WTC11 (cell line): ENCODE data around the gene PURB. TPM values are rescaled to one million over a fixed set of nuclear protein-coding genes. Genes with fewer than 3 reads are reported as not detected.

Experiments used
- ATAC-seq: fragments of 200-7000 bp; cut with Tn5 transposase; 2 replicates; pipeline ENCODE4 v1.10.0; 2021; ENCODE audit warnings: mild to moderate bottlenecking, moderate library complexity
- CTCF ChIA-PET: fragments of 300-600 bp; sonication (Branson Sonifier 250); formaldehyde crosslinking; loops from one replicate; lab custom pipeline; 2021; ENCODE audit warnings: antibody characterized with exemption; lab: Charles Lee
- POLR2A ChIA-PET: fragments of 350-600 bp; sonication (Branson Sonifier 250); formaldehyde crosslinking; loops from one replicate; lab custom pipeline; 2021; ENCODE audit warnings: antibody characterized with exemption; lab: Charles Lee
- DNase-seq: peaks from one replicate; pipeline ENCODE4 v3.0.0; 2021; ENCODE audit warnings: low spot score
- H3K27ac Mint-ChIP-seq: 2 replicates; pipeline ENCODE4 v1.8.0; 2021; ENCODE audit warnings: mixed read lengths
- H3K27me3 Mint-ChIP-seq: 2 replicates; pipeline ENCODE4 v1.8.0; 2021; ENCODE audit warnings: low read depth, mild to moderate bottlenecking, moderate library complexity, mixed read lengths
- H3K36me3 Mint-ChIP-seq: 2 replicates; pipeline ENCODE4 v1.8.0; 2021; ENCODE audit warnings: mixed read lengths
- H3K4me1 Mint-ChIP-seq: 2 replicates; pipeline ENCODE4 v1.8.0; 2022; ENCODE audit warnings: mixed read lengths
- H3K4me3 Mint-ChIP-seq: 2 replicates; pipeline ENCODE4 v1.8.0; 2021; ENCODE audit warnings: mild to moderate bottlenecking, moderate library complexity, mixed read lengths
- H3K9me3 Mint-ChIP-seq: 2 replicates; pipeline ENCODE4 v1.8.0; 2021; ENCODE audit warnings: mixed read lengths
- ATF3 ChIP-seq: sonication (generic); formaldehyde crosslinking; conservative IDR thresholded peaks from 2 replicates; pipeline ENCODE4 v1.8.1; 2022; ENCODE audit warnings: mild to moderate bottlenecking, missing genetic modification reagents
- ATF6 ChIP-seq: sonication (generic); formaldehyde crosslinking; IDR thresholded peaks from 2 replicates; pipeline ENCODE4 v1.8.1; 2023; ENCODE audit warnings: mild to moderate bottlenecking, missing genetic modification reagents
- CDX4 ChIP-seq: fragments of 250-450 bp; sonication (Bioruptor Pico); IDR thresholded peaks from 2 replicates; pipeline ENCODE4 v1.9.0; 2021; ENCODE audit warnings: moderate library complexity, mild to moderate bottlenecking, inconsistent platforms, borderline replicate concordance
- E2F4 ChIP-seq: sonication (generic); formaldehyde crosslinking; IDR thresholded peaks from 2 replicates; pipeline ENCODE4 v1.8.1; 2022; ENCODE audit warnings: low read depth, mild to moderate bottlenecking, moderate library complexity, missing genetic modification reagents, borderline replicate concordance
- E2F5 ChIP-seq: sonication (generic); formaldehyde crosslinking; IDR thresholded peaks from 2 replicates; pipeline ENCODE4 v1.8.1; 2022; ENCODE audit warnings: mild to moderate bottlenecking, moderate library complexity, missing genetic modification reagents
- ELF4 ChIP-seq: sonication (generic); formaldehyde crosslinking; IDR thresholded peaks from 2 replicates; pipeline ENCODE4 v1.8.1; 2022; ENCODE audit warnings: low read depth, mild to moderate bottlenecking, moderate library complexity, missing genetic modification reagents
- ESRRA ChIP-seq: sonication (generic); formaldehyde crosslinking; IDR thresholded peaks from 2 replicates; pipeline ENCODE4 v1.8.1; 2022; ENCODE audit warnings: mild to moderate bottlenecking, missing genetic modification reagents, borderline replicate concordance
- FOXK1 ChIP-seq: sonication (generic); formaldehyde crosslinking; IDR thresholded peaks from 2 replicates; pipeline ENCODE4 v1.8.0; 2022; ENCODE audit warnings: mild to moderate bottlenecking, moderate library complexity, missing genetic modification reagents
- GRHL2 ChIP-seq: fragments of 250-450 bp; sonication (Bioruptor Pico); IDR thresholded peaks from 2 replicates; pipeline ENCODE4 v1.8.0; 2022; ENCODE audit warnings: mild to moderate bottlenecking, moderate library complexity; ENCODE audit not compliant: insufficient replicate concordance, severe bottlenecking
- JAZF1 ChIP-seq: fragments of 250-450 bp; sonication (Bioruptor Pico); IDR thresholded peaks from 2 replicates; pipeline ENCODE4 v1.9.0; 2021; ENCODE audit warnings: moderate library complexity, mild to moderate bottlenecking, inconsistent platforms
- KAT7 ChIP-seq: sonication (generic); formaldehyde crosslinking; IDR thresholded peaks from 2 replicates; pipeline ENCODE4 v1.8.1; 2023; ENCODE audit warnings: missing genetic modification reagents, mild to moderate bottlenecking, borderline replicate concordance
- MLX ChIP-seq: sonication (generic); formaldehyde crosslinking; IDR thresholded peaks from 2 replicates; pipeline ENCODE4 v1.8.1; 2023; ENCODE audit warnings: mild to moderate bottlenecking, missing genetic modification reagents, moderate library complexity
- MXD4 ChIP-seq: fragments of 250-450 bp; sonication (Bioruptor Pico); IDR thresholded peaks from 2 replicates; pipeline ENCODE4 v1.8.0; 2021; ENCODE audit warnings: mild to moderate bottlenecking, moderate library complexity, borderline replicate concordance
- MYBL2 ChIP-seq: sonication (generic); formaldehyde crosslinking; IDR thresholded peaks from 2 replicates; pipeline ENCODE4 v1.8.1; 2023; ENCODE audit warnings: mild to moderate bottlenecking, moderate library complexity, missing genetic modification reagents
- NFATC4 ChIP-seq: fragments of 250-450 bp; sonication (Bioruptor Pico); IDR thresholded peaks from 2 replicates; pipeline ENCODE4 v1.9.0; 2021; ENCODE audit warnings: mild to moderate bottlenecking
- TCF7 ChIP-seq: sonication (generic); formaldehyde crosslinking; IDR thresholded peaks from 2 replicates; pipeline ENCODE4 v1.8.0; 2022; ENCODE audit warnings: mild to moderate bottlenecking, low read depth, missing genetic modification reagents, moderate library complexity
- ZNF232 ChIP-seq: sonication (generic); formaldehyde crosslinking; IDR thresholded peaks from 2 replicates; pipeline ENCODE4 v1.8.0; 2022; ENCODE audit warnings: mild to moderate bottlenecking, missing genetic modification reagents
- ZNF671 ChIP-seq: fragments of 250-450 bp; sonication (Bioruptor Pico); IDR thresholded peaks from 2 replicates; pipeline ENCODE4 v1.8.0; 2021; ENCODE audit warnings: mild to moderate bottlenecking
- total RNA-seq: library from RNA; stranded (reverse); gene quantifications from 3 replicates; pipeline ENCODE4 v1.2.3, GENCODE V29; 2021
- TF ChIP-seq, protein P1 (sequence below): fragments of 250-450 bp; sonication (Bioruptor Pico); conservative IDR thresholded peaks from 2 replicates; pipeline ENCODE4 v1.9.0; 2021; ENCODE audit warnings: mild to moderate bottlenecking
- TF ChIP-seq, protein P2 (sequence below): fragments of 250-450 bp; sonication (Bioruptor Pico); IDR thresholded peaks from 2 replicates; pipeline ENCODE4 v2.1.2; 2022; ENCODE audit warnings: mild to moderate bottlenecking, moderate library complexity

Gene PURB
- total RNA-seq, 1 experiment from 2014 or later, result 22.1 TPM

GRCh38 chr7:44858161-44858560 is 27.2 kb downstream of the PURB start (continued):
- TF ChIP-seq, protein P1, sequence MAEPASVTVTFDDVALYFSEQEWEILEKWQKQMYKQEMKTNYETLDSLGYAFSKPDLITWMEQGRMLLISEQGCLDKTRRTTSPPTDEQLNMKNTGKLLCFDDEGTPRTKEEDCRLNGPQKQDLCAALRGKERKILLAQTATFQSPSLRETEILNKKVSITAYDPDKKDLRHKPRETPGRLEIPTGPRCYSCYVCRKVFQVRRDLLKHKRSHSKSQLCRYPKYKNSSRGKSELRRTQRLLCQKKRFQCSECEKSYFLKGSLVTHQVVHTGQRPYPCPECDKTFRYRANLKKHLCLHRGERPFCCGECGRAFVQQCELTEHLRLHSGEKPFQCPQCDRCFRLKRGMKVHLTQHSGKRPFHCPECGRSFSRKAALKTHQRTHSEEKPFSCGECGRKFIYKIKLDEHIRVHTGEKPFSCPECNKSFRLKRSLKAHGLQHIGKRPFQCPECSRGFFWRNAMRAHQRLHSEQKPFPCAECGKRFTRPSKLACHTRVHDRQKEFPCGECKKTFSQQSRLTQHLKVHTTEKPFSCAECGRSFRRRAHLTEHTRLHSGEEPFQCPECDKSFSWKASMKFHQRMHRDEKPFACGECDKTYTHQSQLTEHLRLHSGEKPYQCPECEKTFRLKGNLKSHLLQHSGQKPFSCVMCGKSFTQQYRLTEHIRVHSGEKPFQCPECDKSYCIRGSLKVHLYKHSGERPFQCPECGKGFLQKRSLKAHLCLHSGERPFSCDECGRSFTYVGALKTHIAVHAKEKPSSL (CRISPR knock-in tag), result no peak
- TF ChIP-seq MXD4, result no peak
- no peak for TF ChIP-seq FOXK1 (CRISPR knock-in tag)
- no peak for TF ChIP-seq MLX
- no peak for TF ChIP-seq KAT7 (CRISPR knock-in tag)
- no peak for TF ChIP-seq ESRRA (CRISPR knock-in tag)
- TF ChIP-seq NFATC4, result no peak
- no peak for TF ChIP-seq E2F4 (CRISPR knock-in tag)
- TF ChIP-seq ELF4 (CRISPR knock-in tag), result no peak

- Mint-ChIP-seq H3K4me3 (no peak overlapping the region), H3K9me3 (no peaks in the 10 kb centered on the region), H3K27me3 (no peaks in the 10 kb centered on the region; the same call in 1 of the 2 replicates), H3K27ac (no peak overlapping the region), H3K36me3 (no peaks in the 10 kb centered on the region), H3K4me1 (no peaks in the 10 kb centered on the region)
- ChIA-PET POLR2A (interaction anchor here (1.1 kb wide), 1 partner anchor 31 kb away, joined by 3 read pairs; the partner anchor contains the start of gene PURB), CTCF (interaction anchor here (1.1 to 3.0 kb wide), 2 partner anchors 10 to 119 kb away, joined by 3 to 14 read pairs; no protein-coding TSS in a partner anchor)
- no peak for DNase-seq
- TF ChIP-seq ZNF671 (CRISPR knock-in tag) (no peak), E2F5 (no peak), GRHL2 (CRISPR knock-in tag) (no peak), TCF7 (CRISPR knock-in tag) (no peak), MYBL2 (CRISPR knock-in tag) (no peak)
- TF ChIP-seq, protein P2, sequence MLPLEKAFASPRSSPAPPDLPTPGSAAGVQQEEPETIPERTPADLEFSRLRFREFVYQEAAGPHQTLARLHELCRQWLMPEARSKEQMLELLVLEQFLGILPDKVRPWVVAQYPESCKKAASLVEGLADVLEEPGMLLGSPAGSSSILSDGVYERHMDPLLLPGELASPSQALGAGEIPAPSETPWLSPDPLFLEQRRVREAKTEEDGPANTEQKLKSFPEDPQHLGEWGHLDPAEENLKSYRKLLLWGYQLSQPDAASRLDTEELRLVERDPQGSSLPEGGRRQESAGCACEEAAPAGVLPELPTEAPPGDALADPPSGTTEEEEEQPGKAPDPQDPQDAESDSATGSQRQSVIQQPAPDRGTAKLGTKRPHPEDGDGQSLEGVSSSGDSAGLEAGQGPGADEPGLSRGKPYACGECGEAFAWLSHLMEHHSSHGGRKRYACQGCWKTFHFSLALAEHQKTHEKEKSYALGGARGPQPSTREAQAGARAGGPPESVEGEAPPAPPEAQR, result no peak
- no peak for ATAC-seq
These were observed 30.5 kb downstream of the PURB start for GRCh38 chr7:44854644-44855364.

DNA sequence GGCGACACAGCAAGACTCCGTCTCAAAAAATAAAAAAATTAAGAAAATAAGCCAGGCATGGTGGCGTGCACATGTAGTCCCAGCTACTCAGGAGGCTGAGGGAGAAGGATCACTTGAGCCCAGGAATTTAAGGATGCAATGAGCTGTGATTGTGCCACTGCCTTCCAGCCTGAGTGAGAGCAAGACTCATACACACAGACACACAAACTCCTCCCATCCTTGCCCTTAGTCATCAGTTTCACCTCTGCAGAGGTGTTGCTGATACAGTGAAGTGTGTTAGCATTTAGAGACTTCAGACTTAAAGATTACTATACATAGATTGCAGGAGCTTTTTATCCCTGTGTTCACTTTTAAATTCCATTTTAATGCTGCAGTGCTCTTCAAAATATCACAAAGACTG is 31.9 kb downstream of the PURB start:
- H3K9me3 Mint-ChIP-seq, result no peaks in the 10 kb centered on the region
- H3K36me3 Mint-ChIP-seq, result no peaks in the 10 kb centered on the region
- no peak for DNase-seq
- H3K4me3 Mint-ChIP-seq, result no peak overlapping the region
- H3K4me1 Mint-ChIP-seq, result no peaks in the 10 kb centered on the region
- ATAC-seq, result no peak
- ChIA-PET POLR2A (no interaction called here), CTCF (interaction anchor here (0.7 kb wide), 1 partner anchor 111 kb away, joined by 3 read pairs; no protein-coding TSS in a partner anchor)
- no peak overlapping the region for H3K27ac Mint-ChIP-seq
- no peaks in the 10 kb centered on the region; the same call in 1 of the 2 replicates for H3K27me3 Mint-ChIP-seq
- TF ChIP-seq CDX4 (no peak), JAZF1 (no peak), NFATC4 (no peak), ZNF232 (CRISPR knock-in tag) (no peak), ATF6 (CRISPR knock-in tag) (no peak), ESRRA (CRISPR knock-in tag) (no peak), E2F4 (CRISPR knock-in tag) (no peak), MLX (no peak), ATF3 (CRISPR knock-in tag) (no peak)
